Breast epithelium (tissue), 3 donors: ENCODE data around the gene IL22RA2.

ENCODE experiments used
- POLR2A ChIP-seq: fragments of 450-650 bp; IDR thresholded peaks from one replicate; pipeline ENCODE4 v1.6.1; 2016; ENCODE audit warnings: antibody characterized with exemption, mild to moderate bottlenecking, moderate library complexity
- POLR2AphosphoS5 ChIP-seq, 3 donors: sonication (generic); formaldehyde crosslinking; IDR thresholded peaks; one replicate each; pipeline ENCODE4 v1.6.1; 2017; ENCODE audit warnings: antibody characterized with exemption in 3 of 3

DNA sequence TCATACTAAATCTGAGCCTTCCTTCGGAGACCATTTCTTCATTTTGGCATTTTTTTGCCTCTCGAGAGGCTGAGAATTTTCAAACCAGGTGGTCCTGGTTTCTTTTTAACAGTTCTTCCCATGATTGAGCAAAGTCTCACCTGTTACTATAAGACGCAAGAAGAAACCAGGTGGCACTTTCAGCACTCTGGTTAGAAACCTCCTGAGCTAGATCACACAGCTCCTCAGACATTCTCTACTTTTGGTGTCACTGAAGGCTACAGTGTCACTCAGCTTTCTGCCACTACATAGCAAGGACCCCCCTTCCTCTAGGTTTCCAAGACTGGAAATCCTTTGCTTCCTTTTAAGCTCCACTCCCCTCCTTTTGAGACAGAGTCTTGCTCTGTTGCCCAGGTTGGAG is 38.5 kb upstream of the IL22RA2 start:
- TF ChIP-seq POLR2A (no peak), POLR2AphosphoS5 (IDR thresholded peaks at IDR 0.05) (no peak)
